Left colon (tissue), 2 donors: ENCODE data around the gene GATAD2B. TPM values are rescaled to one million over a fixed set of nuclear protein-coding genes. Genes with fewer than 3 reads are reported as not detected.
A peak's percentile ranks its signal among the peaks of the same experiment; 100 is the strongest.
"Not testable (repeated sequence)": the region's sequence is repeated elsewhere in the genome, so short reads cannot be mapped to it uniquely, and the experiment has no call there.

ENCODE experiments used
- ATAC-seq: fragments of 200-7000 bp; cut with Tn5 transposase; one replicate; pipeline ENCODE4 v1.9.1; 2020; ENCODE audit warnings: mild to moderate bottlenecking, moderate library complexity
- DNase-seq, 2 donors: peaks; one replicate each; pipeline ENCODE4 v3.0.0-alpha.2; 2020
- intact Hi-C, 2 donors: fragments of 100-400 bp; cut with DNase I in 1 of 2; cut with micrococcal nuclease in 1 of 2; formaldehyde crosslinking; loops; one replicate each; pipeline versions ENCODE4 v1.11.2 to v1.14.0; 2022; cut with DNase I, micrococcal nuclease
- total RNA-seq, 2 donors: library from RNA; stranded (reverse); fragmentation: NEBNext Ultra II Directional; extraction: Animal tissue kit (Norgen Biotek cat#: 25700); gene quantifications; one replicate each; pipeline ENCODE4 v1.2.1, GENCODE V29; 2021
- donor health status: DM: no; HTN: no; CAD: no.
- donor health status: DM: yes; HTN: yes; CAD: no.

GATAD2B gene
- total RNA-seq, 2 donors from 2014 or later = 33.9 to 34.9 TPM

GRCh38 chr1:153776845-153777370 is 145.9 kb downstream of the GATAD2B start:
- DNase-seq (no peak), ATAC-seq (no peak)
- intact Hi-C loops = no loop called here

- ATAC-seq (no peak), DNase-seq (no peak)
- intact Hi-C loops = no loop called here
Measured at GRCh38 chr1:153776352-153776751, 146.4 kb downstream of the GATAD2B start.

DNA sequence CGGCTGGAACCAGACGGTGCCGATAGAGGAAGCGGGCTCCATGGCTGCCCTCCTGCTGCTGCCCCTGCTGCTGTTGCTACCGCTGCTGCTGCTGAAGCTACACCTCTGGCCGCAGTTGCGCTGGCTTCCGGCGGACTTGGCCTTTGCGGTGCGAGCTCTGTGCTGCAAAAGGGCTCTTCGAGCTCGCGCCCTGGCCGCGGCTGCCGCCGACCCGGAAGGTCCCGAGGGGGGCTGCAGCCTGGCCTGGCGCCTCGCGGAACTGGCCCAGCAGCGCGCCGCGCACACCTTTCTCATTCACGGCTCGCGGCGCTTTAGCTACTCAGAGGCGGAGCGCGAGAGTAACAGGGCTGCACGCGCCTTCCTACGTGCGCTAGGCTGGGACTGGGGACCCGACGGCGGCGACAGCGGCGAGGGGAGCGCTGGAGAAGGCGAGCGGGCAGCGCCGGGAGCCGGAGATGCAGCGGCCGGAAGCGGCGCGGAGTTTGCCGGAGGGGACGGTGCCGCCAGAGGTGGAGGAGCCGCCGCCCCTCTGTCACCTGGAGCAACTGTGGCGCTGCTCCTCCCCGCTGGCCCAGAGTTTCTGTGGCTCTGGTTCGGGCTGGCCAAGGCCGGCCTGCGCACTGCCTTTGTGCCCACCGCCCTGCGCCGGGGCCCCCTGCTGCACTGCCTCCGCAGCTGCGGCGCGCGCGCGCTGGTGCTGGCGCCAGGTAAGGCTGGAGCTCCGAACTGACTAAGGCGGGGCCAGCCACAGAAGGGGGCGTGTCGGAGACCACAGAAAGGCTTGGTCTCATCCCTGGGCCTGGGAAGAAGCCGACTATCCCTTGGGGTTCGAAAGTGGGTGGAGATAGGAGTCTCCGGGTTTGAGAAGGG is 147.1 kb downstream of the GATAD2B start:
- intact Hi-C loops = no loop called here
- DNase-seq (peak; percentile 84 to 85), ATAC-seq (peak; percentile 75)

GRCh38 chr1:153774780-153775457 is 147.9 kb downstream of the GATAD2B start, which contains the start of gene SLC27A3:
SLC27A3 (plus strand) TSS chr1:153775407; CDS start chr1:153775498, 91 bp downstream.
- intact Hi-C loops = no loop called here
- DNase-seq (peak; percentile 40 to 83), ATAC-seq (peak; percentile 80)

GRCh38 chr1:153774026-153774595 is 148.7 kb downstream of the GATAD2B start:
- no peak for ATAC-seq
- intact Hi-C loops = no loop called here

GRCh38 chr1:153773096-153773921 is 149.5 kb downstream of the GATAD2B start:
- intact Hi-C loops = no loop called here
- no peak for DNase-seq

More at GRCh38 chr1:153774026-153774595, 148.7 kb downstream of the GATAD2B start:
- no peak for DNase-seq

DNA sequence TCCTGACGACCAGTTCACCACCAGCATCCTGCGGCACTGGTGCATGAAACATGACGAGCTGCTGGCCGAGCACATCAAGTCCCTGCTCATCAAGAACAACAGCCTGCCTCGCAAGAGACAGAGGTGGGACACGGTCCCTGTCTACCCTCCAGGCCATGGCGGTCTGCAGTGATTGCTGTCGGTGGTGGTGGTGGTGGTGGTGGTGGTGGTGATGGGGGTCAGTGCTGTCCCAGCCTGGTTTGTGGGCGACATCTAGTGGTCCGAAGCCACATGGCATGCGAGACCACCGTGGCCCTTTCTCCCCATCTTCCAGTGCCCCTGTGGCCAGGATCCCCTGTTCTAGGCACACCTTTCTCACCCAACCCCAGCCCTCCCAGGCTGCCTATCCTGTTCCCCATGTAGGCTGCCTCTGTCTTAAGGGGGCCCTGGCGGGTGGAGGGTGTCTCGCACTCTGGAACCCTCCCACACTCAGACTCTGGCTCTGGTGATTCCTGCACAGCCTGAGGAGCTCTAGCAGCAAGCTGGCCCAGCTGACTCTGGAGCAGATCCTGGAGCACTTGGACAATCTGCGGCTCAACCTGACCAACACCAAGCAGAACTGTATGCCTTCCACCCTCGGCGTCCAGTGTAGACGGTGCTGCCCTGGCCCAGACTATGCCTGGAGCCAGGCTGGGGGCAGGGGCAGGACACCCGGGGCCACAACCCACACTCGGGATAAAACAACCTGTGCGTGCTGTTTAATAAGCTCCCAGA is 150.8 kb downstream of the GATAD2B start:
- ATAC-seq (no peak), DNase-seq (no peak)
- intact Hi-C loops = no loop called here

More at GRCh38 chr1:153773096-153773921, 149.5 kb downstream of the GATAD2B start:
- ATAC-seq = no peak

DNA sequence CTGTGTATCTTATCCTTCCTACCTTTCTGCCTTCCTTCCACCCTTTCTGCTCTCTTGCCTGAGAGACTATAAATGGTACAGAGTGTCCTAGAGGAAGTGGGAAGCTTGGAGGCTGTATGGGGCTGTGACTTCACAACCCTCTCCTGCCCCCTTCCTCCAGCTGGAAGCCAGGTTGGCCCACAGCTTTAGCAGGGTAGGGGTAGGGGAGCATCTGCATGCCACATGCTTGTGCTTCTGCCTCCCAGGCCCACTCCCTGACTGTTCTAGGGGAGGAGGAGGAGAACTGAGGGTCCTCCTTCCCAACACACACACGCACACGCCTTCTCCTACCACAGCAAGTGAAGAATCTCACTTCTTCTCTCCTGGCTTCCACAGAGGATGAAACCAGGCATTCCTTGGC is 151.5 kb downstream of the GATAD2B start:
- ATAC-seq = no peak
- no peak for DNase-seq
- intact Hi-C loops = no loop called here

DNA sequence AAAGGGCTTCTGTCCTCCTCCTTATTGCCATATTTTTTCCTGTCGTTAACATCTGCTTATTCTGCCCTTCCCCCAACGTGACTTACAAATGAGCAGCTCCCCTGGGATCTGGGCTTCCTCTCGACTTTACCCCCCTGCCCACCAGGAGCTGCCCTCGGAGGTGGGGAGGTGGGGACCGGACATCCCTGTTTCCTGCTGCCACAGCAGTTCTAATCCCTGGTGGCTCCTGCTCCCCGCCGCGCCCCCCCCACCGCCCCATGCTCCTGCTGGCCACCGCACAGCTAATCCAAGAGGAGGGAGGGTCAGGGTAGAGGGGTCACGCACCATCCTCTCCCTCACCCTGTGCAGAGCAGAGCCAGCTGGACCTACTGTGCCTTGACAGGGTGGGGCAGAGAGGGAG is 152.0 kb downstream of the GATAD2B start:
- DNase-seq (no peak), ATAC-seq (no peak)
- intact Hi-C loops = no loop called here

- DNase-seq (no peak), ATAC-seq (no peak)
- intact Hi-C loops = no loop called here
Measured at GRCh38 chr1:153769221-153769620, 153.6 kb downstream of the GATAD2B start.

DNA sequence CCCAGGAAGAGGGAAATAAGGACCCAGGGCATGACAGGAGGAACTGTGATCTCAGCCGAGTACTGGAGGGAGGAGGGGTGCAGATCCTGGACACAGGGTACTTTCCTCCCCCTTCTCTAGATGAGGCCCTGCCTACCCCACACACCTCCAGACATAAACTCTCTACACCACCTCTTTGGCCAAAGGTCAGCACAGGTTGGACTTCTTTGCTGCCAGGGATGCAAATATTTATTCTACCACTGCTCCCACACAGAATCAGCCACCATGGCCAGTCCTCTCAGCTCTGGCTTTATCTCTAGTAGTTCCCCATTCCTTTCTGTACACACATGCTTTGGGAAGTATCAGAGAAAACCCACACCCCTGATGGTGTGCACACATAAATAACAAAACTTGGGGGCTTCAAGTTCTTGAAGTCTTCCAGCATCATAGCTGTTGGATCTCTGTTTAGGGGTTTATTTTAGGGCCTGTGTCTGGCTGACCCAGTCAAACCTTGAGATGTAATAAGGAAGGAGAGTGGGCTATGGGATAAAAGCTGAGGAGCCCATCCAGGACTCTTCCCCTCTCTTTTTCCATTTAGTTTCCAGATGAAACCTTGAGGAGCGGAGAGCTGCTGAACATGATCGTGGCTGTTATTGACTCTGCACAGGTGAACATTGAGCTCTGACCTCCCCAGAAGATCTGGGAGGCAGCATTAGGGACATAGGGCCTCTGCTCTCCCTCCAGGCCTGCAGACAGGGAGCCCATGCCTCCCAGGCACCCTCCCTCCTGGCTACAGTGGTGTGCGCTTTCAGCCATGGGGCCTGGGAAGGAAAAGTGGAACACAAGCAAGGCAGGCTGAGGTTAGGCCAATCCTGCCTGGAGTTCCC is 154.2 kb downstream of the GATAD2B start:
- DNase-seq (peak; percentile 42 to 73), ATAC-seq (peak; percentile 90)
- intact Hi-C loops = no loop called here

DNA sequence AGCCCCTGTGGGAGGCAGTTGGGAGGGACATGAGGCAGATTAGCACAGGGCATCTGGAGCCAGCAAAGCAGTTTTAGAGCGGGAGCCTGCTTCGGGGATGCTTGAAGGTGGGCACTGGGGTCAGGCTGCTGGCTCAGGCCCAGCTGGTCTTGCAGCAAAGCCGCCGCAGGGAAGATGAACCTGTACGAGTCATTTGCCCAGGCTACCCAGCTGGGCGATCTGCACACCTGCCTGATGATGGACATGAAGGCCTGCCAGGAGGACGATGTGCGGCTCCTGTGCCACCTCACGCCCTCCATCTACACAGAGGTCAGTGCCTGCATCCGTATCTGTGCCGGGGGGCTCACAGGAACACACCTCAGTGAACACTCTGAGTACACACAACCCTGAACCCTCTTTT is 155.3 kb downstream of the GATAD2B start:
- DNase-seq (no peak), ATAC-seq (no peak)
- intact Hi-C loops = no loop called here

GRCh38 chr1:153766663-153767062 is 156.1 kb downstream of the GATAD2B start:
- ATAC-seq, intact Hi-C loops: not testable (repeated sequence)

DNA sequence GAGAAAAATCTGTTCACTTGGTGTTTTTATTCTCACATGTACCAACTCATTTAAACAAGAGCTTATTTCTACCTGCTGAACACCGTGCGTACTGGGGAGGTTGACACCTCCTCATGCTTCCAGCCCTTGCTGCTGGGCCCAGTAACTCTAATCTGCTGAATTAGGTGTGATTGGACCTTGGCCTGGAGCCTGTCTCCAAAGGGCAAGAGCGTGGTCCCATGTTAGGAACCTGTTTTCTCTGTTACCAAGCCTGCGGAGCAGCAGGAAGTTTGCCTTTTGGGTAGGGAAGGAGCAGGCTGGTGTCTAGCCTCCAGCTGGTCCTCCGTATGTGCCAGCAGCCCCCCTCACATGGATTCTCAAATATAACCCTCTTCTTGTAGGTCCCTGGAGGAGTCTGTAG is 158.5 kb downstream of the GATAD2B start:
- intact Hi-C loops = no loop called here
- ATAC-seq = peak; percentile 27

More at GRCh38 chr1:153766663-153767062, 156.1 kb downstream of the GATAD2B start:
- DNase-seq = not testable (repeated sequence)

GRCh38 chr1:153763365-153764225 is 159.2 kb downstream of the GATAD2B start:
- DNase-seq (no peak), ATAC-seq (peak; percentile 53)
- intact Hi-C loops = no loop called here

More for the DNA sequence above, 158.5 kb downstream of the GATAD2B start:
- no peak for DNase-seq

- intact Hi-C loops = no loop called here
- DNase-seq (no peak), ATAC-seq (no peak)
Measured at GRCh38 chr1:153760440-153760839, 162.3 kb downstream of the GATAD2B start.
